DMS153 treated with DMSO at 0.1 percent for 48 hours (cell line): ENCODE measurements around the gene VAV2.
"Not testable (repeated sequence)": the region's sequence is repeated elsewhere in the genome, so short reads cannot be mapped to it uniquely, and the experiment has no call there.

Experiments
- DNase-seq: peaks from one replicate; lab custom pipeline; 2025; ENCODE audit not compliant: unreplicated experiment; lab: John Stamatoyannopoulos, UW

The VAV2 gene

DNA sequence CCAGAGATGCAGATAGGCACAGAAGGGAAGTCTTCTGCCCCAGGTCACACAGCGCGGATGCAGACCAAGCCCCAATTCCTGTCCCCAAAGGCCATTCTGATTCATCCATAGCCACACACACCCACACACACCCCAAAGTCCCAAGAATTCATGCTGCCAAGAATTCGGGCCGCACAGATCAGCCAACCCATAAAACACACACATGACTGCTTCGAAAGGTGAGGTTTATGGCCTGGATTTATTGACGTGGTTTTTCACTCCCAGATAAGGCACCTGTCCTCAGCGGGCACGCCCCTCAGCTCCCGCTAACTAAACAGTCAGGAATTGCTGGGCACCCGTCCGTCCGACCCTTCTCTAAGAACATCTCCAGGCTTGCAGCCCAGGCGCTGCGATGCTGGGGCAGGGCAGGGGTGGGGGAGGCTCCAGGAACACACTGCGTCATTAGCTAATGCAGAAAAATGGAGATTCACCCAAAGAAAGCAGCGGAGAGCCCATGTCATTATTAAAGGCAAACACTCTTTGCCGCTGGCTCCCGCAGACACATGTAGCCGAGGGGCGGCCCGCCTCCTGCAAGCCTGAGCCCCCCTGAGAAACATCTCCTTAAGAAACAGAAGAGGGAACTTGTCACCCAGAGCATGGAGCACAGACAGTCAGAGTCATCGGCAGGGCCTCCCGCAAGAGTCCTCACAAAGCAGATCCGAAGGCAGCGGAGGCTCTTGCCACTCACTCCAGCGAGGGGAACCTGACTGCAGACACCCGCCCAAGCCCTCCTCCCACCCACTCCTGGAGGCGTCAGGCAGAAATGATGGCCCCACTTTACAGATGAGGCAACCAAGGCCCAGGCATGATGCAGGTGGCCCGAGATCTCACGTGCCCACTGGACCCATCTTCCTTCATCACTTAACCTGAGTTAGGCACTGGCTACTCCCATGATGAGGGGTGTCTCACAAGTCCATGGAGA lies 19.9 kb downstream of the VAV2 start:
- no peak for DNase-seq

DNA sequence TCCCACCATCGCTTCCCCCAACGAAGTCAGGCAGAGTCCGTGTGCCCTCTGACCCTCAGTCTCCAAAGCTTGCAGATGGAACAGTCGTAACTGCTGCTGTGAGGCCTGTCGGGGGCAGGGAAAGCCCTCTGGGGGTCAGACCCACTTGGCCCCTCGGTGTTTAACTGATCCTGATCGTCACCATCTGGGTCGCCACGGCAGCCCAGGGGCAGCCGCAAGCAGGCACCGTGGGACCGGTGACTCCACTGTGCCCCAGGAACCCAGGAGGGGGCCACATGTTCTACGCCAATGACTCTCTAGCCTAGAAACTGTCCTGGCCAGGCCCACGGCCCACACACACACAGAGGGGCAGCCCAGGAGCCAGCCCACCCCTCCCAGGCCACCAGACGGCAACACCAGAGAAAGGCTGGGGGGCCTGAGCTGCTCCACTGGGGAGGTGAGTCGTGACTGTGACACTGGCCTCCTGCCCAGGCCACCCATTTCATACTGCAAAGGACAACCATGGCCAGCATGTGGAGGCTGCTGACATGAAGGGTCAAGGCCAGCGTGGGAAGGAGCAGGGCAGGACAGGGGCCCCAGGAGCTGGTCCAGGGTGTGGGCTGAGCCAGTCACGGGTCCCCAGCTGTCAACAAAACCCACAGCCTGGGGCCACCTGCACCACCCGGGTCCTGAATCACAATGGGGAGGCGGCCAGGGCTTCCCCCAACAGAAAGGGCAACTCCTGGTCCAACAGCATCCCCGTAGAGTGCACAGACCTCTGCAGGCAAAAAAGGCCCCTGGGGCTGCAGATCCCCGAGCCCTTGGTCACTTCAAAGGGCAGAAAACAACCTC lies 20.8 kb downstream of the VAV2 start:
- no peak for DNase-seq

DNA sequence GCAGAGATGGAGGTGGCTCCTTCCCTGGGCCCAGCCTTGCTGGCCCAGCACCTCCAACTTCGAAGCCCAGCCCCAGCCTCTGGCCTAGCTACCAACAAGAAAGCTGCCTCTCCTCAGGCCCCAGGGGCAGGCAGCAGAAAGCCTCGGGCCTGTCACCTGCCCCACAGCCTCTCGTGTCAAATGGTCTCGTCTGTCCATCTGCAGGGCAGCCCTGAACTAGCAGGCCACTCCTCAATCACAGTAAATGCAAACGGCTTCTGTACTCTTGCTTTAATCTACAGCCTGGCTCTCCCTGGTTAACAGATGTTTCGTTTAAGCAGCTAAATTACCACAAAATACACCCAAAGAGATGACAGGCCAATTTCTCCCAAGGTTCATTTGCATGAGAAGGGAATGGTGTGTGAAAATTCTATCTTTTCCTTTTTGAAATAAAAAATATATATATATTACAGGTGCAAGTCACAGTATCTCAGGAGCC lies 21.5 kb downstream of the VAV2 start:
- DNase-seq = no peak

DNA sequence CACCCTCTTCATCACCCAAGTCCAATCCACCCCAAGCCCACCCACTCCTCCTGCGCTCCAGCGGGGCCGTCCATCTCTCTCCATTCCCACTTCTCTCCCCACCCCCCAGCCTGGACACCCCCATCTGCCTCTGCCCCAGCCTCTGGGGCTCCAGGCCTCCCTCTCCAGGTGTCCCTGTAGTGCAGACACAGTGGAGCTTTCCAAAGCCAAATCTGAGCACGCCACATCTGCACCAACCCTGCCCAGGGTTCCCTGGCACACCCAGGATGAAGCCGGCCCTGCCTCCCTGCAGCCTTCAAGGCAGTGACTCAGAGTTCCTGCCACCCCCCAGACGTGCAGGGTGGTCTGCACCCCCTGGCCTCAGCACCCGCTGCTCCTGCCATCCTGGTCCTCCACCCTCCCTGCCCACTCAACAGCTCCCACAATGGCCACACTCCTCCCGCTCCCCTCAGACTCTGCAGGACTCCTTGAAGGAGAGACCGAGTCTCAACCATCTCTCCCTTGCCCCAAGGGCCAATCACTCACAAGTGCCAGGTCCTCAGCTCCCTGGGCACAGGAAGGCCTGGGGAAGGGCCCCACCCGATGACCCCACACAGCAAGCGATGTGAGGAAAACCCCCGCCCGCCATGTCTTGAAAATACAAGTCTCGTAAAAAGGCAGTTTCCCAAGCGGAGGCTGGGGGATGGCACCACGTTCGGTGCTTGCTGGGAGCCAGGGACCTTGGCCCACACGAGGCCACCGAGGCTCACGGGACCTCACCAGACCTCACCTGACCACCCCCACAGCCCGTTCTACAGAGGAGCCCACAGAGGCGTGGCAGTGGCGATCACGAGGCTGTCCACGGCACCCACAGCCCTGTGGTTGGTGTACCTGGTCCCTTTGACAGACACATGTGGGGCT lies 22.2 kb downstream of the VAV2 start:
- DNase-seq = no peak

DNA sequence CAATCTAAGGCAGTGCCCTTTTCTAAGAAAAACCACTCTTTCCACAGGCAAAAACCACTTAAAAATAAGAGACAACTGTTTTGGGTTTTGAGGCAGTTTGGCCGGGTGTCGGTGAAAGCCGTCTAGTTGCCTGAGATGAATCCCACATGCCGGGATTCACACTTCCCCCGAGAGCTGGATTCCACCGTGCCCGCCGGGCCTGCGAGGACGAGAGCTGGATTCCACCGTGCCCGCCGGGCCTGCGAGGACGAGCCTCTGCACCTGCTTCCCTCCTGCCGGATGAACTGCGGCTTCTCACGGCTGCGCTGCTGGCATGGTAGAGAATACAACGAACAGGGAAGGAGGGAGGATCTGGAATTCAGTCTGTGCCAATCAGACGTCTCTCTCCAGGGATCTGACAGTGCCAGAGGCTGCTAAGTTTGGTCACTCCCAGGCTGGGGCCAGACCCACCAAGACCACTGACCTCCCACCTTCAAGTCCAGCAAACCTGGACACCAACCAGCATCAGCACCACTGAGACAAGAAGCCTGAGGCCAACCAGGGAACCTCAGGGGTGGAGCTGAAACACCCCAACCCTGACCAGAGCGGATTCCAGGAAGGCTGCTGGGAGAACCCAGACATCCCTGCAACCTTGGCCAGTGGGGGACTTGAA lies 23.0 kb downstream of the VAV2 start:
- DNase-seq = no peak

DNA sequence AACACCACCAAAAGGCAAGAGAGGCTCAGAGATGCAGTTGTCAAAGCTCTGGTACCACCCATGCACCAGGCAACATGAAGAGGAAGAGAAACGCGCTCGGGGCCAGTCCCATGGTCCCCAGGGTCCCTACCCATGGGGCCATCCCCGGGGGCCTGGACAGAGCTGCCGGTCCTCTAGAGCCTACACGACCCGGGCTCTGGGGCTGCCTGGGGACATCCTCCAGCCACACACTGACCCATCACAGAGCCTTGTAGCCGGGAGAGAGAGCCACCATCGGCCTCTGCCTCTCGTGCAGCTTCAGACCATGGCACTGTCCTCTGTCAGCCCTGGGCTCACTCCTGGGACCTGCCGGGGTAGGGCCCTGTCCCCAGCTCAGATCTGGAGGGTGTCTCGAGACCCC lies 23.7 kb downstream of the VAV2 start:
- DNase-seq = no peak

DNA sequence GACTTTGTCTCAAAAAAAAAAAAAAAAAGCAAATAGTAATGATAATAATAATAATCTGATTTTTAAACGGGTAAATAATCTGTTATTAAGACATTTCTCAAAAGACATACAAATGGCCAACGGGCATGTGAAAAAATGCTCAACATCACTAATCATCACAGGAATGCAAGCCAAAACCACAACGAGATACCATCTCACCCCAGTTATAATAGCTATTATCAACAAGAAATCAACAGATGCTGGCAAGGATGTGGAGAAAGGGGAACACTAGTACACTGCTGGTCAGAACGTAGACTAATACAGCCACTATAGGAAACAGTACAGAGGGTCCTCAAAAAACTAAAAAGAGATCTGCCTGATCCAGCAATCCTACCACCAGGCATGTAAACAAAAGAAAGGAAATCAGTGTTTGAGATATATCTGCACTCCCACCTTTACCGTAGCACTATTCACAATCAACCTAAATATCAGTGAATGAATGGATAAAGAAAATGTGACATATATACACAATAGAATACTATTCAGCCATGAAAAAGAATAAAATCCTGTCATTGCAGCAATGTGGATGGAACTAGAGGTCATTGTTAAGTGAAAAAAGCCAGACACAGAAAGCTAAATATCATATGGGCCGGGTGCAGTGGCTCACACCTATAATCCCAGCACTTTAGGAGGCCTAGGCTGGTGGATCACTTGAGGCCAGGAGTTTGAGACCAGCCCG lies 24.9 kb downstream of the VAV2 start:
- DNase-seq = no peak

DNA sequence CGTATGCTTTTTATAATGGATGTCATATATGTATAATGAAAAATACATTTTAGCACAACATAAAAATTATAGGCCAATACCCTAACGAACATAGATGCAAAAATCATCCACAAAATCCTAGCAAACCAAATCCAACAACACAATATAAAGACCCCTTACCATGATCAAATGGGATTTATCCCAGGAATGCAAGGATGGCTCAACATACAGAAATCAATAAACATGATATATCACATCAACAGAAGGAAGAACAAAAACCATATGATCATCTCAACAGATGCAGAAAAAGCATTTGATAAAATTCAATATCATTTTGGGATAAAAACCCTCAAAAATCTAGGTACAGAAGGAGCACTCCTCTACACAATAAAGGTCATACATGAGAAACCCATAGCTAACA lies 27.7 kb downstream of the VAV2 start:
- DNase-seq = no peak

DNA sequence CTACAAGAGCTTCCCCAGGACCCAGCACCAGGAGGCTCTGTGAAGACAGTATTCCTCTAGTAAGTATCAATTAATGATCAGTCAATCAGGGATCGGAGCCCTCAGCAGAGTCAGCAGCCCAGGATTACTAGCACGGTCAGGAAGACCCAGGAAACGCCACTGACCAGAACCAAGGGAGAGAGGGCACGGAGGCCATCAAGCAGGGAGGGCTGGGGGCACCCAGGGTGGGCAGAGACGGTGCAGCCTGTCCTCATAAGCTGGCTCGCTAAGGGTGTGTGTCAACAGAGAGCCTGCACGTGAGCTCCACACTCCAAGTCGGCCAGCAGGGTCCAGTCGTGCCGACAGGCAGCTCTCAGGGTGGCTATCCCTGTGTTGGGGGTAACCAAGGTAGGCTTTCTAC lies 29.0 kb downstream of the VAV2 start:
- no peak for DNase-seq

DNA sequence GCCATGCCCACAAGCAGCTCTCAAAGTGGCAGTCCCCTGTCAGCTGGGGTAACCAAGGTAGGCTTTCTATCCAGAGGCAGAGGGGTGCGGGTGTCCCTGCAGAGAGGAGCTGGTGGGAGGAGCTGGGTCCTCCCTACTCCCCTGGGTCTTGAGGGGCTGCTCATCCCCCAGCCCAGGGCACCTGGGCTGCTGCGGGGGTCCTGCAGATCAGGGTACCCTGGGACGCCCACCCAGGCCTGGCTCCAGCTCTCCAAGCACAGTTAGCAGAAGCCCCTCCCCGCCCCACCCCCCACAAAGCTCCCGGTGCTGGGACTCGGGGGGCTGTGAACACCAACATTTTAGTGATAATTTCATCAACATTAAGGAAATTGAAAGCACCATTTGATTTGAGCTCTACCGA lies 29.8 kb downstream of the VAV2 start:
- DNase-seq = no peak

DNA sequence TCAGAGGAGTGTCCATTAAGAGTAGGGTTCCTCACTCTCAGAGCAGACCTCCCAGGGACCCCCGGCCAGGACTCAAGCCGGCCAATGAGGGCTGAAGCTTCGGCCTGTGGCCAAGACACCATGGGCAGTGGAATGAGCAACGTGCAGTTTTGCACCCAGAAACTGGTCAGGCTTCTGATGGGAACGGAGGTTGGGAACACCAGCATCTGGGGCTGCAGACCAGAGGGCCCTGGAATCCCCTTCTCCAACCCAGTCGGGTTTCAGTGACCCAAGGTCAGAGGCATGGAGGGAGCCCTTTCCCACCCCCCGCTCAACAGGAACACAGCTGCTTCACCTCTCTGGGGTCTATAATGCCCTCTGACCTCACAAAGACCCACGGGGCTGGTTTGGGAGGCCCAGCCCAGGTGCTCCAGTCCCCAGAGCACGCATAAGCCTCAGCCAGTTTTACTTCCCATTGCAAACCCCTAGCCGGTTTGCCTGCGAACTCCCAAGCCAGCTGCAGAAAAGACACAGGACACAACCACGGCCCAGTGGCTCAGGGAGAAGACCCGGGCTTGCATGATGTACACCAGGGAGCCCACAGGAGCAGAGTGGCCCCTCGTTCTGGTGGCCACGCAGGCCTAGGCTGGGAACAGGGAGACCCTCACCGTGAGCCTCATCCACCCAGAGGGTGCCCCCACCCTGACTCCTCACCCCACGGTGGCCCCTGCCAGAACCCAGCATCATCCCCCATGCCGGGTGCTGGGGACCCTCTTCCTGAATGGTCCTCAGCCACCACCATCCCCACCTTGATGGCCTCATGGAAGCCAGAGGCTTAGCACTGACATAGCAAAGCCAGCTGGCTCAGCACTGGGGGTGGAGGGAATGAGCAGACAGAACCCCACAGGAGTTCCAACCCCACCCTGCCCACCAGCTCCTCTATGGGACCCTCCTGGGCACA lies 30.6 kb downstream of the VAV2 start:
- DNase-seq = no peak

DNA sequence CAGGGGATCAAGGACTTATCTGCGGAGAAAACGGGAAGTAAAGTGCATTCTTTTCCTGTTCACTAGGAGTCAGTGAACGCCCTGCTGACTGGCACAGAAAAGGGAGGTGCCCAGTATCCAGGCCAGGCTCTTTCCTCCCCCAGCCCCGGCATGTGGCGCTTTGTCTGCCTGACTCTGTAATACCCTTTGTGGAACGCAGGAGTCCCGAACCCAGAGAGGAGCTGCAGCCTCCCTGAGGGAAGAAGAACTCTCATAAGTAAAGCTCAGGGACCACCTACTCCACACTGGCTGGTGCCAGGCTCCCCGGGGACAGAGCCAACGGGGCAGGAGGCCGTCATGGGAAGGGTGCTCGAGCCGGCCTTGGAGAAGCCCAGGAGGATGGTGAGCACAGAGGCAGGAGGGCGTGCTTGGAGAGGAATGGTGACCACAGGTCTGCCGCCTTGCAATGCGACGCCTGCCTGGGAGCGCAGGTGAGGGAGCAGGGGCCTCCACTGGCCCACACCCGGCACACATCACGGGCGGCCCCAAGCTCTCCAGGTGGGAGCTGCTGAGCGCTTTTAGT lies 31.5 kb downstream of the VAV2 start:
- DNase-seq = no peak

DNA sequence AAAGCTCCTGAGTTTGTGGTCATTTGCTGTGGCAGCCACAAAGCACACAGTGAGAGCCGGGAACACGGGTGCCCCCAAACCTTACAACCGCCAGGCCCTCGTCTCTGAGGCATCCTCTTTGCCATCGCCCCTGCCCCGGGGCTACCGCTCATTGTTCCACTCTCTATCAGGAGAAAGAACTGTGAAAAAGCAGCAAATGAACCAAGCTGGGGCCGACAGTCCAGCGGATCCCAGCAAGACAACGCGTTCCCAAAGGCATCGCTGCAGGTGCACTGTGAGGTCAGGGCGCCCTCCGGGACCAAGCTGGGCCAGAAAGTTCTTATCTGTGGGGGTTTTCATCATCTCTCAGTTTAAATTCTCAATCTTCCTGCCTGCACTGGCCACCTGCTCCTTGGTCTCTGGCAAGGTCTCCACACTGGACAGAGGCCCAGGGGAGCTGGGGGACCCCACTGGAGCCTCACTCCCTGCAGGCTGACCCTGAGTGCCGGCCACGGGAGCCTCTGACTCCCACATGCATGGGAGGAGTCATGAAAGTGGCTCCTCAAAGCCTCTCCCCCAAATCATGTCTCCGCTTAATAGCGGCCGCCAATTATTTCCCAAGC lies 32.1 kb downstream of the VAV2 start:
- no peak for DNase-seq

DNA sequence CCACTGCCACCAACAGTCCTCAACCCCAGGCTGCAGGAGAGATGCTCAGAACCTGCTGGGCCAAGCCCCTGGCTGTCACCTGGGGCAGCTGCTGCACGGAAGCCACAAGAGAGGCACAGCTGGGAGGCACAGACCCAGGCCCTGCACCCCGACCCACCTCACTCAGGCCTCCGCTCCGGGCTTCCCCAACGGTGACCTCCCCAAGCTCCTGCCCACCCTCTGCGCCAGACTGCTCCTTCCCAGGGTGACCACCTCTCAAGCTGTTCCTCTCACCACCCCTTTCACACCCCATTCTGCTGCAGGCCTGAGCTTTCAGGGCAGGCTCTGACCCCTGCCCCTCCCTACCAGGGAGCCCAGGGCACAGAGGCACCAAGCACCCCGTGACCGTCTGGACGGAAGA lies 33.0 kb downstream of the VAV2 start:
- no peak for DNase-seq

DNA sequence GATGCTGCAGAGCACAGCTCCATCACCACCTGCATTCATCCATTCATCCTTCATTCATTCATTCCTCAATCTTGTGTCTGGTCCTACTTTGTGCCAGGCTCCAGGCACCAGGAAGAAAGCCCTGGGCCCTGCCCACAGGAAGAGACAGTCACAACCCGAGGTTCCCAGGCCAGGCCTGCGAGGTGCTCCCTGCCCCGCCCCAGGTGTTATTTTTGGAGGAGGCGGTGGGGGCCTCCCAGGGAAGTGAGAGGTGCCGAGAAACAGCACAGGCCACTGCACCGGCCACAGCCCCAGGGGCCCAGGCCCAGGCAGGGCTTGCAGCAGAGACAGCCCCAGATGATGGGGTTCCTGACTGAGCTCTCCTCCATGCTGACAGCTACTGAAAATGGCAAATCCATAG lies 33.4 kb downstream of the VAV2 start:
- DNase-seq = no peak

DNA sequence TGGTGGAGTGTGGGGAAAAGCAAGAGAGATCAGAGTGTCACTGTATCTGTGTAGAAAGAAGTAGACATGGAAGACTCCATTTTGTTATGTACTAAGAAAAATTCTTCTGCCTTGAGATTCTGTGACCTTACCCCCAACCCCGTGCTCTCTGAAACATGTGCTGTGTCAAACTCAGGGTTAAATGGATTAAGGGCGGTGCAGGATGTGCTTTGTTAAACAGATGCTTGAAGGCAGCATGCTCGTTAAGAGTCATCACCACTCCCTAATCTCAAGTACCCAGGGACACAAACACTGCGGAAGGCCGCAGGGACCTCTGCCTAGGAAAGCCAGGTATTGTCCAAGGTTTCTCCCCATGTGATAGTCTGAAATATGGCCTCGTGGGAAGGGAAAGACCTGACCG lies 34.4 kb downstream of the VAV2 start:
- DNase-seq = not testable (repeated sequence)

DNA sequence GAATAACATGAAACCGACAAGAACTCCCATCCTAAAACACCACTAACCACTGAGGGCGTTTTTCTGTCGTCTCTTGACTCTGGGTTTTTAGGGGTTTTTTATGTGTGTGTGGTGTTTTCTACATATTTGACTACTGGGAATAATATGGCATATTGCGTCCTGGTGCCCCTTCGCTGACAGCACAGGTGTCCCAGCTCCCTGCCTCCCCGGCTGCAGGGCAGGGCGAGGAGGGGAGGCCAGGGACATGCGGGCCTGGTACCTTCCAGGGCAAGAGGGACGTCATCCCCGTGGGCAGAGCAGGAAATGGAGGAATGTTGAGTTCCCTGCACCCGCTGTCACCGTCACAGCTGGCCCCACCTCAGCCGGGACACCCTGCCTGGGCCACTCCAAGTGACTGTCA lies 34.8 kb downstream of the VAV2 start:
- no peak for DNase-seq

DNA sequence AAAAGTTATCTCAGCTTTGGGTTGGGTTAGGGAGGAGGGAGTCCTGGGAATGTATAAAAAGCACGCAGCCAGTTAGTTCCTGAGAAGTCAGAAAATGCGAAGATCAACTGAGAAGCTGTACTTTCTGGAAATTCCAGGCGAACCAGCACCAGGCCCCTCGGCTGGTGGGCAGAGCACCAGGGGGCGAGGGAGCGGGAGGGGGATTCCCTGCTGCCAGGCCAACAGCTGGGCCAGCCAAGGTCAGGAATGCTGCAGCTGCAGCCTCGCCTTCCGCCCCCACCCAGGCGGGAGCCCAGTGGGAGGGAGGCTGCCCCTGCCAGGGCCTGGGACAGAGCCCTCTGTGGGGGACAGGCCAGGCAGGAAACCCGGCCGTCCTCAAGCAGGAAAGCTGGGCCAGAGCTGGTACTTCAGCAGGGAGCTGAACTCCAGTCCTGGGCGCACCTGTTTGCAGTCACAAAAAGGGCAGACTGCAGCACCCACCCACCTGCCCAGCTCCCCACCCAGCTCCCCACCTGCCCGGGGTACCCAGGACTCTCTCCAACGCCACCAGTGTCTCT lies 35.5 kb downstream of the VAV2 start:
- DNase-seq = no peak
